ENCODE measurements around the gene BZW2. TPM values are rescaled to one million over a fixed set of nuclear protein-coding genes. Genes with fewer than 3 reads are reported as not detected.

Gene BZW2
- polyA plus RNA-seq, 1 donor, result 201 TPM

GRCh38 chr7:16718111-16718656 lies 72.2 kb downstream of the BZW2 start:
- DNase-seq (ENCODE audit: low read depth), result no peak

GRCh38 chr7:16719699-16720098 lies 73.7 kb downstream of the BZW2 start:
- DNase-seq (ENCODE audit: low read depth), result no peak

DNA sequence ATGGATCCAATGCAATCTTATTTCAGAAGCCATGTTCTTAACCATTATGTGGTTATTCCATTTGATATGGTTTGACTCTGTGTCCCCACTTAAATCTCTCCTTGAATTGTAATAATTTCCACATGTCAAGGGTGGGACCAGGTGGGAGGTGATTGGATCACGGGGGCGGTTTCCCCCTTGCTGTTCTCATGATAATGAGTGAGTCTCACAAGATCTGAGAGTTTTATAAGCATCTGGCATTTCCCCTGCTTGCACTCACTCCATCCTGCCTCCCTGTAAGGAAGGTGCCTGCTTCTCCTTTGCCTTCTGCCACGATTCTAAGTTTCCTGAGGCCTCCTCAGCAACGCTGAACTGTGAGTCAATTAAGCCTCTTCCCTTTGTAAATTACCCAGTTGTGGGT lies 75.6 kb downstream of the BZW2 start:
- DNase-seq (ENCODE audit: low read depth), result no peak

- DNase-seq (ENCODE audit: low read depth), result no peak
These were observed 78.4 kb downstream of the BZW2 start for GRCh38 chr7:16724344-16724743.

GRCh38 chr7:16726189-16726588 lies 80.2 kb downstream of the BZW2 start:
- DNase-seq (ENCODE audit: low read depth), result no peak

DNA sequence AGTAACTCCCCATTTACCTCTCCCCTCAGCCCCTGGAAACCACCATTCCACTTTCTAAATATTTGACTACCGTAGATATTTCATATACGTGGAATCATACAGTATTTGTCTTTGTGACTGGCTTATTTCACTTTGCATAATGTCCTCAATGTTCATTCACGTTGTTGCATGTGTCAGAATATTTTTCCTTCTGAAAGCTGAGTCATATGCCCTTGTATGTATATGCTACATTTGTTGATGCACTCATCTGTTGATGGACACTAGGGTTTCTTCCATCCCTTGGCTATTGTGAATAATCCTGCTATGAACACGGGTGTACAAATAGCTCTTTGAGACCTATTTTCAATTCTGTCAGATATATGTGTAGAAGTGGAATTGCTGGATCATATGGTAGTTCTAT lies 81.8 kb downstream of the BZW2 start:
- no peak for DNase-seq (ENCODE audit: low read depth)

- DNase-seq (ENCODE audit: low read depth), result no peak
These were observed 82.8 kb downstream of the BZW2 start for GRCh38 chr7:16728811-16729210.

DNA sequence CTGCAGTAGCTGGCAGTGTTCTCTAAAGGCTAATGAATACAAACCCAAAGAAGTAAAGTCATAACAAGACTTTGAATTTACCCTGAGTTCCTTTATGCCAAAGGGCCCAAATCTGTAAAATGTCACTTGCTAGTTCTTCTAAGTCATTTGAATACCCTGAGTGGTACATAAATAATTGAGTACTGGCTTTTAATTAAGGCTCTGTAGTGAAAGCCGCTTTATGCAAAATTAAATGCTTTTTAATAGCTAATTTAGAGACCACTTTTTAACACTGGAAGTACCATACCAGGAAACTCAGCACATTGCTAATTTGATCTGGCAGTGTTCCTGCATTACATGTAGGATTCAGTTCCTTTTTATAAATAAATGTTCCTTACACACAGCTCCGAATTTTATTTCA lies 83.6 kb downstream of the BZW2 start:
- no peak for DNase-seq (ENCODE audit: low read depth)

DNA sequence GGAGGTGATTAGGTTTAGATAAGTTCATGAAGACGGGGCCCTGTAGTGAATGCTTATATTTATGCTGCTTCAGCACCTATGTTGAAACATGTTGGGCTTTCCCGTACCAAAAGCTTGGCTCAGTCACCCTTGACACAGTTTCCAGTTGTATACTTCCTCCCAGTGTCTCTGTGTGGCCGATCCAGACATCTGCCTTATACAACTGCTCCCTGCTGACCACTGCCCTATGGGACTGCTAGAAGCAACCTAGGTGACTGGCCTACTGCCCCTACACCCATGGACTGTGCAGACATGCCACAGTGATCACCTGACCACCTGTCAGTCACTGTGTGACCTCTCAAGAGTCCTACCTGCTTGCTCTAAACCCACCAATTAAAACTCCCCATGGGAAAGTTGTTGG lies 85.0 kb downstream of the BZW2 start:
- no peak for DNase-seq (ENCODE audit: low read depth)

- DNase-seq (ENCODE audit: low read depth), result no peak
These were observed 86.8 kb downstream of the BZW2 start for GRCh38 chr7:16732828-16733227.

GRCh38 chr7:16734148-16734726 lies 88.3 kb downstream of the BZW2 start:
- DNase-seq (ENCODE audit: low read depth), result no peak

DNA sequence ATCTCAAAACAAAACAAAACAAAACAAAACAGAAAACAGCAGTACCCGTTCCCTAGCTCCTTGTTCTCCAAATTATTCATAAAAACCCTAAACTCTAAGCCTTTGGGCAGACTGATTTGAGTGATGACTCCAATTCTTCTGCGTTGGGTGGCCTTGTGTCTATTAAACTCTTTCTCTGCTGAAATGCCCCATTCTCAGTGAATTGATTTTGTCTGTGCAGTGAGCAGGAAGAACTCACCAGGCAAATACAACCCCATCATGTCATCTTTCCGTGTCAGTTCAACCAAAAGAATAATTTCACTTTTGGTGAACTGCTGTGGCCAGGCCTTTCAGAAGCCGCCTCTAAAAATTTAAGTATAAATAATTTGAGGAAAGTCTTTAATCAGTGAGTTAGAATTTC lies 89.0 kb downstream of the BZW2 start:
- DNase-seq (ENCODE audit: low read depth), result no peak

- no peak for DNase-seq (ENCODE audit: low read depth)
These were observed 92.2 kb downstream of the BZW2 start for GRCh38 chr7:16738011-16738688.

GRCh38 chr7:16739863-16740622 lies 94.1 kb downstream of the BZW2 start:
- DNase-seq (ENCODE audit: low read depth), result no peak

GRCh38 chr7:16740623-16740953 lies 94.6 kb downstream of the BZW2 start:
- no peak for DNase-seq (ENCODE audit: low read depth)

- DNase-seq (ENCODE audit: low read depth), result no peak
These were observed 95.0 kb downstream of the BZW2 start for GRCh38 chr7:16740996-16741395.

GRCh38 chr7:16741676-16742075 lies 95.7 kb downstream of the BZW2 start:
- DNase-seq (ENCODE audit: low read depth), result no peak

GRCh38 chr7:16742547-16742946 lies 96.6 kb downstream of the BZW2 start:
- no peak for DNase-seq (ENCODE audit: low read depth)

DNA sequence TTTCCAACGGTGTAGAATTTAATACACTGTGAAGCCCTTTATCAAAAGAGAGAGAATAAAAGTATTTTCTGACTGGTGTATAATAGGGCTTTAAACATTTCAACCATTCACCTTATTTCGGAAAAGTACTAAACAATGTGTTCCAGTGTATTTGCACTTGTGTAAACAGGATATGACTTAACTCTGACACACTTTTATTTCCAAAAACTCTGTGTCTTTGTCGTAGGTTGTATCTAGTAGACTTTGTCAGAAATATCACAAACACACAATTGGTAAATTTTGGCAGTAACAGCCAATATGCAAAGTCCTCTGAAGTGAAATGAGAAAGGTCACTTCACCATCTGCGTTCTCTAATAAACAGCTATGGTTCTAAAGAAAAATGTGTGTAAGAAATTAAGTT lies 97.3 kb downstream of the BZW2 start:
- DNase-seq (ENCODE audit: low read depth), result no peak

DNA sequence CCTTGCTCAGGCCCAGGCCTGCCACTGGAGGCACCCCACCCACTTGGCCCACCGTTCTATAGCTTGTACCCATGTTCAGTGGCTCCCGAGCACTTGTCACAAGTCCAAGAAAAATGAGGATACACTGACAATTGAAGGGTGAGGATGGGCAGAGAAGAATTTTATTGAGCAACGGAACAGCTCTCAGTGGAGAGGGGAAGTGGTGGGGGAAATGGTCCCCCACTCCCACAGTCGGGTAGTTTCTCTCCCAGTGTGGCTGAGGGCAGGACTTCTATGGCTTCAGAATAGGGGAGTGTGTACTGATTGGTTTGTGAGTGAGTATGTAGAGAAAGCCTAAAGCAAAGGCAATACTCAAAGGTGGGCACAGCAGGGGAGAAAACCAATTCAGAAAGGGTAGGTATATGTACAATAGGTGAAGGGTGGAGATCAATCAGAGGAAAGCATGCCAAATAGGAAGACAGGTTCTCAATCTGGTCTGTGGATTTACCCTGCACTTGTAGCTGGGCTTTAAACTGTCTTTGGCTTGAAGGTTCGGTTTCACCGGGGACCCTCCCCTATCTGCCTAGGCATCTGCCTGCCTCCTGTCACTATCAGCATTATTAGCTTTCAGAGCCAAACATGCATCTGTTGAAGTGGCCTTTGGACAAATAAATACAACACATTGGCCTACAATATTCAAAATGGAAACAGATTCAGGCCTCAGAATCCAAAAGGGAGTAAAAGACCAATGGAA lies 98.7 kb downstream of the BZW2 start:
- DNase-seq (ENCODE audit: low read depth), result no peak

DNA sequence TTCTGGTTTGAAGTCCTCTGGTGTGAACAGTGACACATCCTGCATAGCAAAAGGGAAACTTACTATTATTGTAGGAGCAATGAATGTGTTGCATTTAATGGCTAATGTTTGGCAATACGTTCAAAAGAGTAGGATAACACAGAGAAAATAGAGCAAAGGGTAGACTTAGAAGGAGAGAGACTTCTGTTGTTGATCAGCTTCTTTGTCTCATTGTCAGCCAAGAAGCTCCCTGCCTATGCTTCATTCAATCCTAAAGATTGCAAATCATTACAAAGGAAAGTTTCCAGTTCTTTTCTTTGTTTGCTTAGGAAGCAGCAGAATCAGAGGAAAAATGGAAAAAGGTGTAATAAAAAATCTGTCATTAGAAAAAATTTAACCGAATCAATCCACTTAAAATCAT lies 99.7 kb downstream of the BZW2 start:
- no peak for DNase-seq (ENCODE audit: low read depth)

DNA sequence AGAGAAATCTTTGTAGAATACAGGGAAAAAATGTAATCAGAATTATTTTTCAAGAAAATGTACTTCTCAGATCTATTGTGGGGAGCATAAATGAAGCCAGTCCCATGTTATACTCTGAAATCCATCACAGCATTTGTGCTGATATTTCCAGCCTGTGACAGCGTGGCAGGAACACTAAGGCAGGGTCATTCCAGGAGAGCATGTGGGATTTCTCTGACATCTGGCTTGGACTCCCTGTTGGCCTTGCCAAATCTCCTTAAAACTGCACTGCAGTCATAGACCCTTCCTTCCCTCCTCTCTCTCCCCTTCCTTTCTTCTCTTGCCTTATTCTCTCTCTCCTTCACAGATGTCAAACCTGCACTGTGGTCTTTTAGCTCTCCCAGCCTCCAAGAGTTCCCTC lies 101.1 kb downstream of the BZW2 start:
- peak; percentile 9 for DNase-seq (ENCODE audit: low read depth)
